HG03066 (cell line): ENCODE data around the gene CENPP.

ENCODE experiments used
- ATAC-seq: cut with Tn5 transposase; IDR thresholded peaks from one replicate; pipeline ENCODE4 v1.9.1; 2021; ENCODE audit warnings: low read depth; ENCODE audit not compliant: unreplicated experiment

Gene CENPP

DNA sequence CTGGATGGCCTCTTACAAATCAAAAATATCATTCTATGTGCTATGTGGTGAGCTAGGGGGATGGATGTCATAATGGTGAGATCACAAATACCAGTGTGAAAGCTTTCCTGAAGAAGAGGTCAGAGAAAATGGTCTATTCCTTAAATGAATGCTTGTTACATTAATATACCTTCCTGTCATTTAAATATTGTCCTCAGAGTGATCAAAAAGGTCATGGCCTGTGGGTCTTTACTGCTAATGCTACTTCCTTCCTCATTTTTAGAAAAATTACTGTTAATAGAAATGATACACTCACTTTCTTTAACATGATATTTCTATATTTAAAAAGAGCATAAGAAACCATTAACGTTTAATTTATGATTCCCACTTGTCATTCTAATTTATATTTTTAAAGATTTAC is 88.8 kb downstream of the CENPP start:
- no peak for ATAC-seq

DNA sequence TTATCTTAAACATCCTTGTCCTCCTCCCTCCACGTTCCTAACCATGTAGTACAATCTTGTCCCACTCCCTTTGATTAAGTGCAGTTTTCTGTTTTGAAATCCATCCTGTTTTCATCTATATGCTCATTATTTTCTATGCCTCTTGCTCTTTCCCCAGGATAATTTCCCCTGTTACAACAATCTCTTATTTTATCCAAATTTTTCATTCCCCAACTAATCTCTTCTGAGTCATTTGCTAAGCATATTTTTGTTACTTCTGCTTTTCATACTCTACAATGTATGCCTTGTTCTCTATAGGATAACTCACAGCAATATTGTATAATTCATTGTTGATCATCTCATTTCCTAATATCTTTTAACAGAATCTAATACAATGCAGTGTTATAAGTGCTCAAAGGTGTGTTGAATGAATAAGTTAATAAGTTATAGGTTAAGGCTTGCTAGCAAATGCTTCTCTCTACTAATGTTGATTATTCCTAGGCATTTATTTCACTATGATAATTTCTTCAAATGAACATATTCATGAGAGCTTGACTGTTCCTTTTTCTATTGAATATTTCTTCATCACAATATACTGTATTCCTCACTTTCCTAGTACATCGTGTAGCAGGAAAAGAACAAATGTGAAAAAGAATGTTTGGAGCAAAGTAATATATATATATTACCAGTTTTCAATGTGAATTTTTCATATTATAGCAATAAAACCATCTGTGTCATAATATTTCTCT is 97.0 kb downstream of the CENPP start:
- no peak for ATAC-seq

DNA sequence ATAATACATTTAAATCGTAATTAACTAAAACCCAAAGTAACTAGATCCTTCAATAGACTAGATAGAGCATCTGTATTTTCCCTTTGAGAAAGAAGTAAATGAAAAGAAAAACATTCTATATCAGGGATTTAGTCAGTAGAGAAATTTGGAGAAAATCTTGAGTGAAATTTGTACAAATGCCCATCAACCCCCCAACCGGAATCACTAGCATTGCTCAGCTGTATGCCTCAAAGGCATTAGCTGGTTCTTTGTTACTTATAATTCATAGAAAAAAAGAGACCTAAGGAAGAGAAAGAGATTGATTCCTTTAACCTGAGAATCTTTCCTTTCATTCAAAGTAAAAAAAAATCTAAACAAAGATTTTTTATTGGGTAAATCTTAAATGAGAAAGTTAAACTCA is 97.9 kb downstream of the CENPP start:
- no peak for ATAC-seq

DNA sequence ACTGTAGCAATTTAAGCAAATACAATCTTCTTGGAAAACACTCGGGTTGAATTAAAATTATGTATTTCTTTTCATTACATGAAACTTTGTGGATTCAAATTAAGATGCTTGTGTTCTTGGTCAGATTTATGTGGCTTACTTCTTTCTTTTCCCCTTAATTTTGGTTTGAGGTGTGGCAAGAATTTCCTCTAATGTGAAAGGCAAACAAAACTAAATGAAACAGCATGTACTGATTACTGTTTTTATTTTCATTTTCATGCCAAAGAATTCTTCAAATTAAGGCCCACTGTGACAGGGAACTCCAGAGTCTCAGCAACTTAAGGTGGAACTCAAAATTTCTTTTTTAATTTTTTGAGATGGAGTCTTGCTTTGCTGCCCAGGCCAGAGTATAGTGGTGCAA is 98.6 kb downstream of the CENPP start, which contains the start of gene OMD:
Gene OMD, minus strand, starts transcription at position 132 of the 400 bp plus-strand sequence. CDS start 6,913 bp downstream, outside the sequence.
- ATAC-seq = no peak

DNA sequence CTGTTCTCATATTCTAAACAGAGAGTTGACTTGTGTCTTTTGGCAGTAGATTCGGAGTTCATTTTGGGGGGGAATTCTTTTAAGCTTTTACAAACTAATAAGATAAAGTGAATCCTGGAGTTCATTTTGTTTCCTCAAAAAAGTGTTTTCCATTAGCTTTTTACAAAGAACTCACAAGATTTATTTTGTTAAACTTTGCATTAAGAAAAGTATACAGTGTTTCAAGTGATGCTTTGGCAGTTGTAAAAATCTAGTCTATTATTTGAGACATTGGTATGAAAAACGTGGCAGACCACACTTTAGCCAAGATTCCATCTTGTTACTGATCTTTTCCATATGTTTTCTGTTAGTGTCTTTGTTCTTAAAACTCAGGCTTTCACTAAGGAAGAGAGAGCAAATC is 99.7 kb downstream of the CENPP start:
- ATAC-seq = no peak

DNA sequence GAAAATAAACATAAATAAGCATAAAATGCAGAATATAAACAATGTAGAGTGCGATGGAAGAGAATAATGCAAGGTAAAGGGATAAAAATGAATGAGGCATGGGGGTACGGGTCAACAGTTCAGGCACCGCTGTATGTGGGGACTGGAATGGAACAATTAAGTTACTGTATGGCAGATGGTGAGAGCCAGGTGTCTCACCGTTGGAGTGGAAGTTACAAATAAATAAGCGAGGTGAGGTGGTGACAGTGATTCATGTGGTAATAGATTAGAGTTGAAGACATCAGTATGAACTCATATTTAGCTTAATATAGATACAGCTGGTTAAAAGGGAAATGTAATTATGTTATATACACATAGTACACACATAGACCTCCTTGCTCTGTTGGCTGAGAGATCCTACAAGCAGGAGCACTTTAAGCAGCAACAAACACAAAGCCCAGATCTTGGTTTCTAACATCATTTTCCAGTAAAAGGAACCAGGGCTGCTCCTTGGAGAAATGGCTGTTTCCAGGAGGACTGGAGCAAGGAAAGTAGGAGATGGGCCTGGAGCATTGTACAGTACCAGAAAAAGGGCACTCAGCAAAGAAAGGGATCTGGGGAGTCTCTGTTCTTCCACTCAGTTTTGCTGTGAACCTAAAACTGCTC is 100.9 kb downstream of the CENPP start:
- ATAC-seq = no peak

DNA sequence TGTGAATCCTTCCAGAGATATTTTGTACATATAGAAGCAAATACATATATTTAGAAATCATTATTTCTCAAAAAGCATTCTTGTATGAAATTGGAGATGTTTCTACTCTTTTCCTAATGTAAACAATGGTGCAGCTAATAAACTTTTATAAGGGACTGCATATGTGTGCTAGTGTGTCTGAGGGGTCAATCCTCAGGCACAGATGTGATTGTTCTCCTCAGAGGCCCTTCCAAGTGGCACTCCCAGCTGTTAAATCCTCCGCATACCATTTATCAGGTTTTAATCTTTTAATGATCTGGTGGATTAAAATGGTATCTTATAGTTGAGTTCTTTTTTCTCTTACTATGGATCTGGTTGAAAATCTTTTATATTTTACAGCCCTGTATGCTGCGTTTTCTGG is 104.1 kb downstream of the CENPP start:
- ATAC-seq = no peak

DNA sequence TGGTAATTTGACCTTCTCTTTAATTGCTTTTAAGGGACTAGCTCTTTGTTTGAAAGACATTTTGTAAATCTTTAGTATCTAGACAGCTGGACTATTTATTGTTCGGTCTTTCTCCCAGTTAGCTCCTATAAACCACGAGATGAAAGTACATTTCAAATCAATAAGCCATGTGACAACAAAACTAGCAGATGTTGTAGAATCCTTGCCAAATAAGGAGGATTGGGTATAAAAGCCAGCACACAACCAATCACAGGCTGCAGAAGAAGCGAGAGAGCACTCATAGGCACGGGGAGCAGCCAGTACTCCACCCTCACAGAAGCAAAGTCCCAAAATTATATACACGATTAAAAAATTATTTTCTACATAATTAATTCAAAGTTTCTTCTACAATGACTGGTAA is 106.6 kb downstream of the CENPP start:
- no peak for ATAC-seq

DNA sequence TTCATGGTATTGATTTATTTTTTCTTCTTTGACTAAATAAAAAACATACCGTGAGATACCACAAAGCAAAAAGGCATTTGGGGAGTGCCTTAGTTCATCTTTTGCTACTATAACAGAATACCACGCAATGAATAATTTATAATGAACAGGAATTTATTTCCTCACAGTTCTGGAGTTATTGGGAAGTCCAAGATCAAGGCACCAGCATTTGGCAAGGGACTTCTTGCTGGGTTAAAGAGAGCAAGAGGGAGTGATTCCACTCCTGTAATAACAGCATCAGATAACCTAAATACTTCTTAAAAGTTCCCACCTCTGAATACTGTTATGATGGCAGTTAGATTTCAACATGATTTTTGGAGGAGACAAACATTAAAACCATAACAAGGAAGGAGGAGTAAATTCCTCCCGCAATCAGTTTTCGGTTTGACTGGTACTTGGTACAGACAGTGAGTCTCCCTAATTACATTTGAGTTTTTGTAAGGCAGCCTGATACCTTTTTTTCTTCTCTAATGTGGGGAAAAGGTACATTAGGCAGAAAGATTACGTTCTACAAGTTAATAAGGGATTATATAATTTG is 107.3 kb downstream of the CENPP start:
- no peak for ATAC-seq

DNA sequence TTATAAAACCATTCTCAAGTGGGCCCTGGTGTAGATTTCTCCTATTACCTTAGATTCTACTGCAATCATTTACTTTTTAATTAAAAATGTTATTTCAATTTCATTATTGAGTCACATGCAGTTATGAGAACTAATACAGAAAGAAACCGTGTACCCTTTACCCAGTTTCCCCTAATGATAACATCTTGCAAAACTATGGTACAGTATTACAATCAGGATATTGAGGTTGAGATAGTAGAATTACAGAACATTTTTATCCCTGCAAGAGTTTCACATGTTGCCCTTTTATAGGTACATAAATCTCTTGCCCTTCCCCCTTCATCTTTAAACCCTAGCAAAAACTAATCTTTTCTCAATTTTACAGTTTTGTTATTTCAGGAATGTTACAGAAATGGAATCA is 109.5 kb downstream of the CENPP start:
- ATAC-seq = no peak

DNA sequence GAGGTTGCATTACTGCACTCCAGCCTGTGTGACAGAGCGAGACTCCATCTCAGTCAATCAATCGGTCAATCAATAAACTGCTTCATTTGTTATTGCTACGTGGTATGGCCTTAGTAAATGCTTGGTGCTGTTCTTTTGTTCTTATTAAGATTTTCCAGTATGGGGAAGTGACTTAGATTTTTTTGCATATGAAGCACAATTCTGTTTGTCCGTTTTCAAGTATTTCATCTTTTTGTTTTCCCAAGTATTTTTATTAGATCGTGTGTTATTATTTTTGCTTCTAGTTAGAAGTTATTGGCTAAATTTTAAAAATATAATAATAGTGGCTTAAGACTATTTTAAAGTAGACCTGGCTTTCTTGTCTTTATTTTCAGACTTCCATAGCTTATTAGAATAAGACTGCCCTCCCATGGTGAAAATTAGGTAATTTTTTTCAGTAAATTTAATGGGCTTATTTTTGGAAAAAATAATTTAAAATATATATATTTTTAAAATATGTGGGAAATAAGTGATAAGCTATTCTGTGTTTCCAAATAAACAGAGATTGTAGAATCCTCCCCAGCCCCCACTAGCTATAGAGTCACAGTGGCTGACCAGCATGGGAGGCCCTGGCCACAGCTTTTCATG is 113.3 kb downstream of the CENPP start:
- no peak for ATAC-seq

DNA sequence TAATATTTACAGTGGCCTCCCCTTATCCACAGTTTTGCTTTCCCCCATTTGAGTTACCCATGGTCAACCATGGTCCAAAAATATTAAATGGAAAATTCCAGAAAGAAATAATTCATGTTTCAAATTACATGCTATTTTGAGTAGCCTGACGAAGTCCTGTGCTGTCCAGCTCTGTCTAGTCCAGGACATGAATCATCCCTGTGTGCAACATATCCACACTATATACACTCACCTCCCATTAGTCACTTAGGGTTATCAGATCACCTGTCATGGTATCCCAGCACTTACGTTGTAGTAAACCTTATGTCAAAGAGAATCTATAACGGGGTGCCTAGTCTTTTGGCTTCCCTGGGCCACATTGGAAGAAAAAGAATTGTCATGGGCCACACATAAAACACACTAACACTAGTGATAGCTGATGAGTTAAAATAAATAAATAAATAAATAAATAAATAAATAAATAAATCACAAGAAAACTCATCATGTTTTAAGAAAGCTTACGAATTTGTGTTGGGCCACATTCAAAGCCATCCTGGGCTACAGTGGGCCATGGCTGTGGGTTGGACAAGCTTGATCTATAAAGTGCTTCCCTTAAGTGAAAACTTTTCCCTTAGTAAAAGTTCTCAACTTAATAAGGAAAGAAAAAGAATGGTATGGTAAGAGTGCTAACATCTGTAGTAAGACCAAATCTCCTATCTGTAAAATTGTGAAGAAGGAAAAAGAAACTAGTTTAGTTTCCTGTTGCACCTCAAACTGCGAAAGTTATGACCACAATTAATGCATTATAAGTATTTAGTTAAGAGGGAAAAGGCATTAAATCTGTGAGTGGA is 114.4 kb downstream of the CENPP start:
- ATAC-seq = no peak

DNA sequence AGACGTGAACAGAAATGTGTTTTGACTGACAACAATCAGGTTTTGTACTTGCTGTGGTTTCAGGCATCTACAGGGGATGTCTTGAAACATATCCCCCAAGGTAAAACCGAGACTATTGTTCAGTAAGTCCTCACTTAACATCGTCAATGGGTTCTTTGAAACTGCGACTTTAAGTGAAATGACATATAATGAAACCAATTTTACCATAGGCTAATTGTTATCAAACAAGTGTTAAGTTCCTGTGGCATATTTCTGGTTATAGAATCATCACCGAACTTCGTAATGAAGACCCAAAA is 114.9 kb downstream of the CENPP start:
- no peak for ATAC-seq

DNA sequence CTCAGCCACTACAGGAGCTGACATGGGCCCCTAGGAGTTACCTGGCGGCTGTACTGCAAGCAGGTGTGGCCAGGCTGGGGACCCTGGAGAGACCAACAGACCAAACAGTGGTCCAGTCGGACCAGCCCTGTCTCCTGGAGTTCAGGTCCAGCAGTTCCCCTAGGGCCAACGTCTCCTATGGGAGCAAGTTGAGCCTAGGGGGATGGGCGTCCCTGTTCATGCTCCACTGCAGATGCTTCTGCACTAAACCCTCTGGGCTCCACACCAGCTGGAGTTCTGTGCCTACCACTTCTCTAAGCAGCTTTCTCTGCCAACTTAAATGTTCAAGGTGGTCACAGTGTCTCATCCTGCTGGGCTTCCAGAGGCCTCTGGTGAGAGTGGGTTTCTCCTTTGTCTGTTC is 119.1 kb downstream of the CENPP start:
- ATAC-seq = no peak

DNA sequence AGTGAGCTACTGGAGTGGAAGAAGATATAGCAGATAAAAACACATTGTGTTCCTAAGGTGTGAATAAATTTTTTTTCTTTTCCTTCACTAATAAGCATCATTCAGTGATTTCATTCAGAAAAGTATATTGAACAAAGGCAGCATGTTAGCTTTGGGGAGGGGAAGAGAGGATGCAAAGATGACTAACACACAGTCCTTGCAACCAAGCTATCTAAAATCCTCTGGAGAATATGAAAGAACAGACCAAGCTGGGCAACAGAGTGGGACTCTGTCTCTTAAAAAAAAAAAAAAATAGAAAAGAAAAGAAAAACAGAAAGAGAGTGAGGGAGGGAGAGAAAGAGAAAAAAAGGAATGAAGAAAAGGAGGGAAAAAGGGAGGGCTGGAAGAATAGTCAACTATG is 120.8 kb downstream of the CENPP start:
- ATAC-seq = no peak

DNA sequence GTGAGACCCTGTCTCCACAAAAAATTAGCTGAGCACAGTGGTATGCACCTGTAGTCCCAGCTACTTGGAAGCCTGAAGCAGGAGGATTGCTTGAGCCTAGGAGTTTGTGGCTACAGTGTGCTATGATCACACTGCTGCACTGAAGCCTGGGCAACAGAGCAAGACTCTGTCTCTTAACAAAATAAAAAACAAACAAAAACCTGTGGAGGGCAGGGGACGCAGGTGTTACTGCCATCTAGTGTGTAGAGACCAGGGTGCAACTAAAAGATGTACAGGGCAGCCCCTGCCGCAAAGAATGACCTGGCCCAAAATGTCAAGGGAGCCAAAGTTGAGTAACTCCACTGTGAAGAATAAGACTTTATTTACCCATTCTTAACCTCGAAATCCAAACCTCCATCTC is 129.5 kb downstream of the CENPP start:
- ATAC-seq = no peak

DNA sequence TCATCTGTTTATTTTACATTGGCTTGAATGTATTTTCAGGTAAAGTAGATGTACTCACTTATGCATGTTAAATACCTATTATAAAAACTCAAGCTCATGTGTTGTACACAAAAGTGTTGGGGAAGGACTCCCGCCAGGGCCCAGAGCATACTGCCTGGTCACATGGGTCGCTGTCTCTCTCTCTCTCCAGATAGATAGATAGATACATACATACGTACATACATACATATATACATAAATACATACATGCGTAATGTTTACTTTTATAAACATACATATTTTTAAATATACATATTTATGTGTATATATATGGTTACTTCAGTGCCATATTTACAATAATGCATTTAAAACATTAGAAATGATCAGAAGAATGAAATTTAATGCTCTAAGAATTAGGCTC is 131.8 kb downstream of the CENPP start:
- ATAC-seq = no peak

DNA sequence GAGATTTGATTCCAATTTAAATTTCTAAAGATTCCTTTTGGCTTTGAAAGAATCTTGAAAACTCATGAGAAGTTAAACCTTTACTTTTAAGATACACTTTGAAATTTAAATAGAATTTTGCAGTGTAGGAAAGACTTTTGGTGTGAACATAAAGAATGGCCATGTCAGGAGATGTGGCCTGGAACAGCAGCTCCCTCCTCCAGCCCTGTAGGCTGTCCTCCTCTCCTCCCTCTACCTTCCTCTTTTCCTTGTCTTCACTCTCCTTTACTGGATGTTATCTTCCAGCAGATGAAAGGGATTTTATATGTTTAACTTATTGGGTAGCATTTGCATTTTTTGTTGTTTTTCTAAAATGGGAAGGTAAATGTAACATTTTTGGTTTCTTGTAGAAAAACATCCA is 137.6 kb downstream of the CENPP start:
- ATAC-seq = no peak

DNA sequence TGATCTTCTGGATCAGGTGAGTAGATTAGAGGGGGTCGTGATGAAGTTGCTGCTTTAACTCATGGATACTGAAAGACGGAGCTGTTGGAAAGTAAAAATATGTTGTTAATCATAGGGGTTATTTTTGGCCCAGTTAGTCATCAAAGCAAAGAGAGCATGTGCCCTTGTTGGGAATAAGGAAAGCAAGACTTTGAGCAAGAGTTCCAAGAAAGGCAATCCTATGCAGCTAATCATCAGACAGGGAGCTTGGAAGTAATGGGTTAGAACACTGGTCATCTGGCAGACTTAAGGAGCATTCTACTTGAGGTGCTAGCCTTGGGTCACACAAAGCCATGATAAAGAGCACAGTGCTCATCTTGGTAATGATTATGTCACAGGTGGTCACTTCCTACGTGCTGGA is 138.2 kb downstream of the CENPP start:
- ATAC-seq = no peak

DNA sequence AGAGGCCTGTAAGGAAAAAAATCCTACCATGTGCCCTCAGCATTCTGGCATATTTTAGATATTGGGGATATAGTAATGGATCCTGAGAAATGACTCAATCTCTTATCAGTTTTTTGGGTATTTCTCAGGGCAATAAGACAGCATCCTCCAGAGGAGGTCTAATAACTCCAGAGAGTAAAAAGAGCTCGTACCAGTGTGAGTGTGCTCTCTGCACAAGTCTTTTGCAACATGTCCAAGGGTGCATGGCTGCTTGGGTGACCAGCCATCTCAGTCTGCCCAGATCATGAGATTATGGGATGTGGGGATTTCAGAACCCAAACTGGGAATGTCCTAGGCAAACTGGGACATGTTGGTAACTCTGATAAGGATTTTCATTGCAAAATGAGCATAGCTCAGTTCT is 141.3 kb downstream of the CENPP start:
- no peak for ATAC-seq

DNA sequence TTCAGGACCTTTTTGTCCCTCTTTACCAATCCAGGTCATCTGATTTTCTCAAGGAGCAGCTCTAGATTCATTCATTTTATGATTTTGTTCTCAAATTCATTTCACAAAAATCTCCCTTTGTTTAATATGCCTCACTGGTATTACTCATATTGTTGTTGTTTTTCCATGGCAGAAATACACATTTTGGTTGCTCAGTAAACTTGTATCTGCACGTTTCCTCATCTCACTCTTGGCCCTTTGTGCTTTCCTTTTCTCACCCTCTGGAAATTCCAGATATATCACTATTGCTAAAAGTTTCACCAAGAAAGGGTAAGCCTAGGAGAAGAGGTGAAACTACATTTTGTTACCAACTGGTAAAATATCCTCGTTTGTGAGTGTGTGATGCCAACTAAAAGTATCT is 141.8 kb downstream of the CENPP start:
- ATAC-seq = no peak
